GM15510 (cell line): ENCODE data around the gene CALHM3.

Experiments
- POLR2A ChIP-seq: IDR thresholded peaks from 3 replicates; pipeline ENCODE4 v1.6.1; 2011; ENCODE audit warnings: borderline replicate concordance; ENCODE audit not compliant: insufficient read length; ENCODE audit errors: extremely low read depth

CALHM3 gene

DNA sequence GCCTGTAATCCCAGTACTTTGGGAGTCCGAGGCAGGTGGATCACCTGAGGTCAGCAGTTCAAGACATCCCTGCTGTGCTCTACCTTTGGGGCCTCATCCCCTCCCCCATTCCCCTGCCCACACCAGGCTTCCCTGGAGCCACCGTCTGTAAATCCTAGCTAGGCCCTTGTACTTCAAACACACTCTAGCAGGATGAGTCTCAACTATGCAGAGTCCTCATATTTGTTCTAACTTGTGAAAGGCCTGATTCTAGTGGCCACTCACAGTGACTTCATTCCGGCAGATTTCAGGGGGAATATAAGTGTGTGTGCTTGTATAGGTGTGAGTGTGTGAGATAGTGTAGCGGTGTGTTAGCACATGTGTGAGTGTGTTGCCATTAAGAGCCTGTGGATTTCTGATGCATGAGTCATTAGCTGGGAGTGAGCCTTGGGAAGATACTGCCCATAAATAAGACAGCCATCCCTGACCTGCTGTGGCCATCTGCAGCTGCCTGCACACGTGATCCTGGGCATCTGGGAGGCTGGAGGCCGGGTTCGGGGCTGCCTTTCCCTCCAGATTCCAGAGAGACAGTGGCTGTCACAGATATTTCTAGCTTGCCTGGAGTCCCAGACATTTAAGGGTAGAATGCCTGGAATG is 12.8 kb upstream of the CALHM3 start:
- TF ChIP-seq POLR2A, result no peak

GRCh38 chr10:103490986-103491314 is 11.9 kb upstream of the CALHM3 start:
- no peak for TF ChIP-seq POLR2A

GRCh38 chr10:103487410-103487708 is 8.3 kb upstream of the CALHM3 start:
- no peak for TF ChIP-seq POLR2A

GRCh38 chr10:103481974-103482531 is 3.0 kb upstream of the CALHM3 start:
- no peak for TF ChIP-seq POLR2A

- TF ChIP-seq POLR2A, result no peak
These were observed 1.5 kb upstream of the CALHM3 start for GRCh38 chr10:103480521-103480920.

- no peak for TF ChIP-seq POLR2A
These were observed 369 bp downstream of the CALHM3 start for GRCh38 chr10:103478671-103479070.

GRCh38 chr10:103476046-103476768 is 2.8 kb downstream of the CALHM3 start:
- no peak for TF ChIP-seq POLR2A

- TF ChIP-seq POLR2A, result no peak
These were observed 3.6 kb downstream of the CALHM3 start for GRCh38 chr10:103475437-103475836.

- TF ChIP-seq POLR2A, result no peak
These were observed 5.0 kb downstream of the CALHM3 start for GRCh38 chr10:103474077-103474476.

GRCh38 chr10:103473261-103473671 is 5.8 kb downstream of the CALHM3 start:
- TF ChIP-seq POLR2A, result no peak

GRCh38 chr10:103472005-103472404 is 7.0 kb downstream of the CALHM3 start:
- TF ChIP-seq POLR2A, result peak; percentile 43

DNA sequence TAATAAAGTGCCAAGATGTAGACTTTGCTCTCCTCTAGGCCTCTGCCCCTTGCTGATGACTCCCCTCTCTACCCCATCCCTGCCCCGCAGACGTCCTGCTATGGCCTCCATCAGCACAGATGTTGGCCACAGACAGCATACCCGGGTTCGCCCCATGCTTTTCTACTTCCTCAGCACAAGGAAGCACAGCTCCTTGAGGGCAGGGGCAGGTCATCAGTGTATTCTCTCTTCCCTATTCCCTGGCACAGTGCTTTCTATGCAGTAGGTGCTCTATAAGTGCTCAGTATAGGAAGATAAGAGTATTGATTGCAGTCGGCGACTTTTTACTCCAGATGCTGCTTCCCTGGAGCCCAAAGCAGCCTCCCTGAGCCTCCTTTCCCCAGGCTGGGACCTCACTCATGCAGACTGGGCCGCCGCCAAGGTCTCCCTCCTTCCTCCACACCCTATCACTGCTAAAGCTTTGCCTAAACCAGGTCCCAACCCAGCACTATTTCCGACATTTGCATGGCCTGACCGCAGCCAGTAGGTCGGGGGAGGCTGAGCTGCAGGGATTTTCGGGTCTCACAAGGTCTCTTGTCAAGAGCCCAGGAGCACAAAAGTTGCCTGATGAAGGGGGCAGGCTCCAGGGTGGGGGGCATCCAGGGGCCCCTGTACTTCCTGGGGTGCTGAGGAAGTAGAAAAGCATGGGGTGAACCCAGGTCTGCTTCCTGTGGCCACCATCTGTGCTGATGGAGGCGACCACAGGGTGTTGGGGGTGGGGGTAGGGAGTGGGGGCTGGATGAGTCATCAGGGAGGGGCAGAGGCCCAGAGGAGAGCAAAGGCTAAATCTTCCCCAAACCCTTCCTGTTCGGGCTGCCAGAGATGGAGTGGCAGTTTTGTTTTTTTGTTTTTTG is 8.0 kb downstream of the CALHM3 start:
- peak; percentile 47 for TF ChIP-seq POLR2A

GRCh38 chr10:103469201-103469600 is 9.8 kb downstream of the CALHM3 start:
- no peak for TF ChIP-seq POLR2A

GRCh38 chr10:103467406-103467805 is 11.6 kb downstream of the CALHM3 start:
- no peak for TF ChIP-seq POLR2A

DNA sequence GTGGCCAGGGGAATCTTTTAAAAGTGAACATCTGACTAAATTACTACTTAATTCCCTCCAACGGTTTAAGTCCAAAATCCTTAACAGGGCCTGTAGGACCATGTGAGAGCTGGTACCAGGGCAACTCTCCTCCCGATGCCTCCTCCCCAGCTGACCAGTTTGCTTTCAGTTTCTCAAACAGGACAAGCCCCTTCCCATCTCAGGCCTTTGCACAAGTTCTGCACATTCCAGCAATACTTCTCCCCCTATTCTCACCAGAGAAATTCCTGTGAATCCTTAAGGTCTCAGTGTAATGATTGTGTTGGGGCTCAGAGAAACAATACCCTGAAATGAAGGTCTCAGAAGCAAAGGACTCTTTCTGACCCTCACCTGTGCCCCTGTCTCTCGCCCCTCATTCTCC is 12.3 kb downstream of the CALHM3 start:
- no peak for TF ChIP-seq POLR2A
